Measurements from ENCODE around the gene AFMID.
A peak's percentile ranks its signal among the peaks of the same experiment; 100 is the strongest.

Gene AFMID

GRCh38 chr17:78183916-78184315 lies 3.2 kb upstream of the AFMID start:
- Histone ChIP-seq H3K36me3 (ENCODE audit: insufficient read depth, low read length) (peaks cover 19% of the 10 kb centered on the region; the same call in 1 of the 2 replicates), H2AFZ (ENCODE audit: low read length) (no peak overlapping the region), H3F3A (ENCODE audit: low read depth) (no peaks in the 10 kb centered on the region), H3K4me2 (ENCODE audit: low read depth, low read length, poor library complexity, severe bottlenecking) (peak overlapping the region; percentile 75), H3K4me1 (ENCODE audit: insufficient read depth, low read length, poor library complexity, severe bottlenecking) (peaks cover 29% of the 10 kb centered on the region), H3K9me2 (replicated peaks; ENCODE audit: low read depth, low read length) (no peaks in the 10 kb centered on the region), H3K79me2 (ENCODE audit: insufficient read depth, low read length) (peaks cover 49% of the 10 kb centered on the region), H4K20me1 (ENCODE audit: insufficient read depth, low read length, poor library complexity, severe bottlenecking) (peaks cover 6% of the 10 kb centered on the region), H3K4me3 (ENCODE audit: low read length, poor library complexity, severe bottlenecking) (peak overlapping the region; percentile 11), H3K9me3 (ENCODE audit: insufficient read depth, low read depth, low read length) (no peaks in the 10 kb centered on the region), H3K27me3 (ENCODE audit: insufficient read depth, low read length, poor library complexity, severe bottlenecking) (no peaks in the 10 kb centered on the region), H3K9ac (ENCODE audit: low read depth, low read length, poor library complexity, severe bottlenecking) (no peak overlapping the region)
- TF ChIP-seq, protein P1, sequence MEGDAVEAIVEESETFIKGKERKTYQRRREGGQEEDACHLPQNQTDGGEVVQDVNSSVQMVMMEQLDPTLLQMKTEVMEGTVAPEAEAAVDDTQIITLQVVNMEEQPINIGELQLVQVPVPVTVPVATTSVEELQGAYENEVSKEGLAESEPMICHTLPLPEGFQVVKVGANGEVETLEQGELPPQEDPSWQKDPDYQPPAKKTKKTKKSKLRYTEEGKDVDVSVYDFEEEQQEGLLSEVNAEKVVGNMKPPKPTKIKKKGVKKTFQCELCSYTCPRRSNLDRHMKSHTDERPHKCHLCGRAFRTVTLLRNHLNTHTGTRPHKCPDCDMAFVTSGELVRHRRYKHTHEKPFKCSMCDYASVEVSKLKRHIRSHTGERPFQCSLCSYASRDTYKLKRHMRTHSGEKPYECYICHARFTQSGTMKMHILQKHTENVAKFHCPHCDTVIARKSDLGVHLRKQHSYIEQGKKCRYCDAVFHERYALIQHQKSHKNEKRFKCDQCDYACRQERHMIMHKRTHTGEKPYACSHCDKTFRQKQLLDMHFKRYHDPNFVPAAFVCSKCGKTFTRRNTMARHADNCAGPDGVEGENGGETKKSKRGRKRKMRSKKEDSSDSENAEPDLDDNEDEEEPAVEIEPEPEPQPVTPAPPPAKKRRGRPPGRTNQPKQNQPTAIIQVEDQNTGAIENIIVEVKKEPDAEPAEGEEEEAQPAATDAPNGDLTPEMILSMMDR (conservative IDR thresholded peaks at IDR 0.05; ENCODE audit: low read length), result no peak
- no peak for TF ChIP-seq EZH2phosphoT487 (IDR thresholded peaks at IDR 0.05; ENCODE audit: borderline replicate concordance)

DNA sequence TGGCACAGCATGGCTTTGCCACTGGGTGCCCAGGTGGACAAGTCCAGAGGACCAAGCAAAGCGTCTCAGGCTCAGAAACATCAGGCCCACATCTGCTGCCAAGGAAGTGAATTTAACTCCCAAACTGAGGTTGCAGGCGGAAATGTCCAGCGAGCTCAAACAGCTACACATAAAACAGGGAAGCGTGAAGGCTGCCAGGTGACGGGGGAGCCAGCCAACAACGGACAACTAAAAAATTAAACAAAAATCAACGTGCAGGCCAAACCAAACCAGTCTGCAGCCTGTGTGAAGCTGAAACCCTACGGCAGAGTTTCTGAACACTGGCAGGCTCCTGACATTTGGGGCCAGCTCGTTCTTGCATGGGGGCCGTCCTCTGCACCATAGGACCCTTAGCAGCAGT lies 2.8 kb upstream of the AFMID start:
- H3K4me3 ChIP-seq (ENCODE audit: low read length, poor library complexity, severe bottlenecking), result peak overlapping the region; percentile 11
- no peak overlapping the region for H3K9ac ChIP-seq (ENCODE audit: low read depth, low read length, poor library complexity, severe bottlenecking)
- peaks cover 53% of the 10 kb centered on the region for H3K79me2 ChIP-seq (ENCODE audit: insufficient read depth, low read length)
- no peaks in the 10 kb centered on the region for H3F3A ChIP-seq (ENCODE audit: low read depth)
- peaks cover 29% of the 10 kb centered on the region for H3K4me1 ChIP-seq (ENCODE audit: insufficient read depth, low read length, poor library complexity, severe bottlenecking)
- peaks cover 6% of the 10 kb centered on the region for H4K20me1 ChIP-seq (ENCODE audit: insufficient read depth, low read length, poor library complexity, severe bottlenecking)
- H3K9me2 ChIP-seq (replicated peaks; ENCODE audit: low read depth, low read length), result no peaks in the 10 kb centered on the region
- peaks cover 16% of the 10 kb centered on the region; the same call in 1 of the 2 replicates for H3K36me3 ChIP-seq (ENCODE audit: insufficient read depth, low read length)
- no peaks in the 10 kb centered on the region for H3K9me3 ChIP-seq (ENCODE audit: insufficient read depth, low read depth, low read length)
- TF ChIP-seq, protein P1 (conservative IDR thresholded peaks at IDR 0.05; ENCODE audit: low read length), result no peak
- no peak for TF ChIP-seq EZH2phosphoT487 (IDR thresholded peaks at IDR 0.05; ENCODE audit: borderline replicate concordance)
- H3K4me2 ChIP-seq (ENCODE audit: low read depth, low read length, poor library complexity, severe bottlenecking), result peak overlapping the region; percentile 75
- no peak overlapping the region for H2AFZ ChIP-seq (ENCODE audit: low read length)
- H3K27me3 ChIP-seq (ENCODE audit: insufficient read depth, low read length, poor library complexity, severe bottlenecking), result no peaks in the 10 kb centered on the region

GRCh38 chr17:78184868-78185267 lies 2.3 kb upstream of the AFMID start:
- Histone ChIP-seq H2AFZ (ENCODE audit: low read length) (no peak overlapping the region), H3K9me3 (ENCODE audit: insufficient read depth, low read depth, low read length) (no peaks in the 10 kb centered on the region), H3K79me2 (ENCODE audit: insufficient read depth, low read length) (peaks cover 59% of the 10 kb centered on the region), H3K27me3 (ENCODE audit: insufficient read depth, low read length, poor library complexity, severe bottlenecking) (no peaks in the 10 kb centered on the region), H4K20me1 (ENCODE audit: insufficient read depth, low read length, poor library complexity, severe bottlenecking) (peaks cover 6% of the 10 kb centered on the region), H3F3A (ENCODE audit: low read depth) (no peaks in the 10 kb centered on the region), H3K9ac (ENCODE audit: low read depth, low read length, poor library complexity, severe bottlenecking) (peak overlapping the region; percentile 5), H3K9me2 (replicated peaks; ENCODE audit: low read depth, low read length) (no peaks in the 10 kb centered on the region), H3K4me3 (ENCODE audit: low read length, poor library complexity, severe bottlenecking) (peak overlapping the region; percentile 77), H3K36me3 (ENCODE audit: insufficient read depth, low read length) (peaks cover 11% of the 10 kb centered on the region; the same call in 1 of the 2 replicates), H3K4me2 (ENCODE audit: low read depth, low read length, poor library complexity, severe bottlenecking) (peak overlapping the region; percentile 75), H3K4me1 (ENCODE audit: insufficient read depth, low read length, poor library complexity, severe bottlenecking) (peaks cover 29% of the 10 kb centered on the region)
- TF ChIP-seq, protein P1 (conservative IDR thresholded peaks at IDR 0.05; ENCODE audit: low read length), result no peak
- no peak for TF ChIP-seq EZH2phosphoT487 (IDR thresholded peaks at IDR 0.05; ENCODE audit: borderline replicate concordance)
